Measurements from ENCODE around the gene RNU1-4. TPM values are rescaled to one million over a fixed set of nuclear protein-coding genes. Genes with fewer than 3 reads are reported as not detected.
"Not testable (repeated sequence)": the region's sequence is repeated elsewhere in the genome, so short reads cannot be mapped to it uniquely, and the experiment has no call there.

RNU1-4 gene
- total RNA-seq, 1 donor from 2014 or later, result under 0.01 TPM

DNA sequence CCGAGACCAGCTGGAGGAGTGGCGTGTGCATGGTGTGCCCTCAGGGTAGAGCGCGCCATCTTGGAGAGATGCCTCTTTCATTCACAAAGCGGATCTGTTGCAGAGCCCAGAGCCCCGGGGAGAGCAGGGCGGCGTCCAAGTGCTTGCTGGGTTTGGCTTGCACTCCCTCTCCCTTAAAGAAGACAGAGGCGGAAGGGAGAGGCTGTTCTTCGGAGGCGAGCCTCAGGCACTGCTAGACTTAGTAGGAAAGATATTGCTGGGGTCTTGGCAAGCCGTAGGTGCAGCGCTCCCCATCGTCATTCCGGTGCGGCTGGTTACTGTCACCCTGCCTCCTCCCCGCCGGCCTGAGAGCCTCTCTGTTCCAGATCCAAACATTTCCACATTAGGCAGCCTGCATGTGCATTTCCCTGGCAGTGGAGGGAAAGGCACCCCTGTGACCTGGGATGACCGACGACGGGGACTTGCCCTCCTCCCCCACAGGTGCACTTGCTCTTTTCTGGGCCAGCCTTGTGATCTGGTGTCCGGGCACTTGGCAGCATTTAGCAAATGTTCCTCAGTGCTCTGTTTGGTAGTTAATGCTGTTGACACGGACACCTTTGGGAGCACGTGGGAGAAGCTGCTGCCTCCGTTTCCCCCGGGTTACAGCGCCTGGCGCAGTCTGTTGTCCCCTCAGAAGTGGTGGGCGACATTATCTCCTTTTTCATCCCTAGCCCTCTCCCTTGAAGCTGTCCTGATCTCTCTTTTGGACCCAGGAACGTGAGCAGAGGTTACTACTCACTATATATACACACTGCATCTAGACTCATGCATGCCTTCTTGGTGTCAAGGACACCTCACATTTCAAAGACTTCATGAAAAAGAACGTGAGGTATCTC, 25.7 kb downstream of the RNU1-4 start:
- not testable (repeated sequence) for DNase-seq (ENCODE audit: low read depth in 2 of 2)

DNA sequence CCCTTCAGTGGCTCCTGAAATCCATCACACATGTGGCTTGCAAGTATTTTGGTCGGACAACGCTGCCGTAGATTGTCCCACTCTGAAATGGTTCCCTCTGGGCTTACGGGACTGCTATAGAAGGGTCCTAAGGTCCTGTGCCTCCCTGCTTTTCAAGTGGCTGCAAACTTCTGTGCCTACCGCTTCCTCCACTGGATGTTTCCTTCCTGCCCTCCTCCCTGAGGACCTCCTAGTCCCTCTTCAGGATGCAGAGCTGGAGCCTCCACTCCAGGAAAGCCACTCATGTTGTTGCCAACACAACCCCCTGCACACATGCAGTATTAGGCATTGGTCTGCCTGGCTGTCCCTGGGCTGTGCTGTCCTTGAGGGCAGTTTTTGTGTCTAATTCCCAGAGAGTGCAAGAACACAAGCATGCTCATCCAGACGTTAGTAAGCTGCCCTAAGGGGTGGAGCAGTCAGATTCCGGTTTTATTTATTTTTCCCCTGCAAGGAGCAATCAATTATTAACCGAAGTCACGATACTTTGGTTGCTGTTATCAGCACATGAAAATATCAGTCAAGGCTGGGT, 26.5 kb downstream of the RNU1-4 start:
- DNase-seq (ENCODE audit: low read depth in 2 of 2), result not testable (repeated sequence)

DNA sequence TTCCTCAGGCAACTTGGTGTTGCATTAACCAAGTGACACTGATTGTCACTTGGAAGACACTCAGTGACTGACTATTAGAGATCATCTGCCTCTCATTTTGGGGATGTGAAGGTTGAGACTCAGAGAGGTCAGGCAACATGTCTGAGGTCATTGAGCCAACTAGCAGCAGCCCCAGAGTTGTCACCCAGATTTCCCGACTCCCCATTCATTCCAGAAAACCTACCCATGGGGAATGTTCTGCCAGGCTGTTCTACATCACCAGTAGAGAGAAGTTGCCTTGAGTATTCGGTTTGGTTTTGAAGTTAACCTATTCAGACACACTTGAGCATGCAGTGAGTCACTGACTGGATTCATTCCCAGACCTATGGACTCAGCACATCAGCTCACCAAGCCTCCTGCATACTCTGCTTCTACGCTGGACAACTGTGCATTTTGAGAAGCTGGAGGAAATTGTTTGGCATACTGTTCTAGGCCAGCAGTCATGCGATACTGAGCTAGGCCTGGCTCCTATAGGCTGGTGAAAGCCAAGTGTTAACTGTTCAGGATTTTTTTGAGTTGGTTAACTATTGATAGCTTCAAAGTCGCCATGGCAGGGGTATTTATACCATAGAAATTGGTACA, 29.9 kb downstream of the RNU1-4 start:
- not testable (repeated sequence) for DNase-seq (ENCODE audit: low read depth in 2 of 2)

DNA sequence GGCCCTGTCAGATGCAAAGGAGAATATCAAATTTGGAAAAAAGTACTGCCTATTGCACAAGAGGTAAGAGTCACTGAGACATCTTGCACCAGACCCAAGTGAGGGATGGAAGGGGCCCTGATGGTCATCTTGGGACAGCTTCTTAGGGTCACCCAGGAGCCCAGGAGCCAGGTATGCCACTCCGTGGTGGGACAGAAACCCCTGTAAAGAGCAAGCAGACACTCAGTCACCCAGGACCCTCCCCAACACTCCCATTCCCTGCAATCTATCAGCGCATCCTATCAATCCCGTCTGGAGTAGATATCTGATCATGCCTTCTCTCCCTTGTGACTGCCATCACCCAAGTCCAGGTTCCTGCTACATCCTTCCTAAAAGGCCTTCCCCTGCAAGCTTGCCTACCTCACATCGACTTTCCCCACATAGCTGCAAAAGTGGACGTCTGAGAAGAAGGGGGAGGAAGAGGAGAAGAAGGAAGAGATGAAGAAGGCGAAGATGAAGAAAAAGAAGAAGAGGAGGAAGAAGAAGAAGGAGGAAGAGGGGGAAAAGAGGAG, 30.7 kb downstream of the RNU1-4 start:
- not testable (repeated sequence) for DNase-seq (ENCODE audit: low read depth in 2 of 2)

DNA sequence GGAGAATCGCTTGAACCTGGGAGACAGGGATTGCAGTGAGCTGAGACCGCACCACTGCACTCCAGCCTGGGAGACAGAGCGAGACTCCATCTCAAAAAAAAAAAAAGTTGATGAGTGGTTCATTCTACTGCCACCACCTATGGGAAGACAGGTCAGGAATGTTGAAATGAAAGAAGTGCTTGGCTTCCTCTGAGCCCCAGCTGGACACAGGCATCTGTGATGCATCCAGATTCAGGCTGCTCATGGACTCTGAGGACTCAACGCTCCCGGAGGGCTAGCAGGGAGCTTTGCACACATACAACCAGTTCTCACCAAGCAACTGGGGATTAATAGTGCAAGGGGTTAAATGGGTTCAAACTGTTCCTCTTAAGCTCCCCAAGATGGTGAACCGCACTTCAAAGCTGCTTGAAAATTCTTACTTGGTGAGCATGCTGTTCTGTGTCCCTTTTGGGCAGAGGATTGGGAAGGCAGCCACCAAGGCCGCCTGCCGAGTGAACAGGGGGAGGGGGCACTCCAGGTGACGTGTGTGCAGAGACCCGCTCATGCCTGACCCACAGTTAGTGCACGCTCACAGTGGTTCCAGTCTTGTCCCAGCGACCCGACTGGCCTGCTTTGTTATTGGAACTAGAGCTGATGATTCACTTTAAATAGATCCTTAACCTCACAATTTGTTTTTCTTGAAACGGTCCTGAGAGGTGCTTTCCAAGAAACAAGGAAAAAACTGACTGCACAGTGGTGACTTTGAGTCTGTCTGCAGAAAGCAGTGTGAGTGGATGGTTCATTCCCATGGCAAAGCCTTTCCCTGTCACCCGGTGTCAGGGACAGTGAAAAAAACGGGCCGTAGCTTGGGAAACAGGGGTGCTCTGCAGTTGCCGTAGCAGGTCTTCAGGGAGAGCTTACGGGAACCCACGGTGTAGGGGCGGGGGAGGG, 32.2 kb downstream of the RNU1-4 start:
- DNase-seq (ENCODE audit: low read depth in 2 of 2), result not testable (repeated sequence)

DNA sequence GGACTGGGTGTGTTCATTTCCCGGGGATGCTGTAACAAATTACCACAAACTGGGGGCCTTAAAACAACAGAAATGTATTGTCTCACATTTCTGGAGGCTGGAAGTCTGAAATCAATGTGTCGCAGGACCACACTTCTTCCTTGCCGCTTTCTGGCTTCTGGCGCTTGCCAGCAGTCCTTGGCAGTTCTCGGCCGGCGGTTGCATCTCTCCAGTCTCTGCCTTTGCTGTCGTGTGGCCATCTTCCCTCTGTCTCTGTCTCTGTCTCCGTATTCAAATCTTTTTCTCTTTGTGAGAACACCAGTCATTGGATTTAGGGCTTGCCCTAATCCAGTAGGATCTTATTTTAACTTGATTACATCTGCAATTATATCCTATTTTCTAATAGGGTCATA, 32.9 kb downstream of the RNU1-4 start:
- DNase-seq (ENCODE audit: low read depth in 2 of 2), result not testable (repeated sequence)

DNA sequence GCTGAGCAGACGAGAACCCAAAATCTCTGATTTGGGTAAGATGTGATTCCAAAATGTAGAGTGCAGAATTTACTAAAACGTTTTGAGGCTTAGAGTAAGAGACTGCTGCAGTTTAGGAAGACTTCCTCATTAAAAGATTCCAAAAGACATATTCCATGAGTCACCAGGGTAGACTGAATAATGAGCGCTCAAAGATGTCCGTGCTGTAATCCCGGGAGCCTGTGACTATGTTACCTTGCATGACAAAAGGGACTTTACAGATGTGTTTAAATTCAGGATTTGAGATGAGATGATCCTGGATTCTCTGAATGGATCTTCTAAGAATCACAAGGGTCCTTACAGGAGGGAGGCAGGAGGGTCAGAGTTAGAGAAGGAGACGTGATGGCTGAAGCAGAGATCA, 33.4 kb downstream of the RNU1-4 start:
- not testable (repeated sequence) for DNase-seq (ENCODE audit: low read depth in 2 of 2)

DNA sequence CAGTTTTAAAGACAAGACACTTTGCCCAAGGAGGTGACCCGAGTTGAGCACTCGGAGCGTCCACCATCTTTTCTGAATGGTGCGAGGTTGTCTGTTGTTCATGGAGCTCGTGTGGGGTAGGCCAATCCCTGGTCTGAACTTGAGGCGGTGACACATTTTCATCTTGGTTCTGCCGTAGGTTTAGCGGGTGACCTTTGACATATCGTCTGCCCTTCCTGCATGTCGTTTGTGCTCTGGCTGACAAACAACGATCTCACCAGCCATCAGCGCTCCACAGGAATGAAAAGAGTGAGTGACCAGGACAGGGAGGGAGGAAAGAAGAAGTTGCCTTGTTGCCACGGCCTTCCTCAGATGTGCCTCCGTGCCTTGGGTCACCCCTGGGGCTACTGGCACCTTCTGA, 34.5 kb downstream of the RNU1-4 start:
- DNase-seq (ENCODE audit: low read depth in 2 of 2), result not testable (repeated sequence)

DNA sequence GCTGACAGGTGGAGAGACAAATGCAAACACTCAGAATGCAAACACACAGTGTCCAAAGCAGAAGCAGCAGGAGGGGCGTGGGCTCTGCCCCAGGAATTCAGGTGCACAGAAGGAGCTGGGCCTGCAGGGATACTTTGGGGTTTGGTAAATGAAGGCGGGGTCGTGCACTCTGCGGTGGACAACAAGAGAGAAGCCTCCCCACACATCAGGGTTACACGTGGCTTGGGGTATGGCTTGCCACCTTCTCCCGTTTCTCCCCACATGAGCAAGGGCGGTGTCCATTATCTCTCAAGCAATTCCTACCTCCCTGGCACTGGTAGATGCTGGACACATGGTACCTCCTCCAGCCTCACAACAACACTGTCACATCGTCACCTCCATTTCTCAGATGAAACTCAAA, 35.0 kb downstream of the RNU1-4 start:
- DNase-seq (ENCODE audit: low read depth in 2 of 2), result not testable (repeated sequence)

DNA sequence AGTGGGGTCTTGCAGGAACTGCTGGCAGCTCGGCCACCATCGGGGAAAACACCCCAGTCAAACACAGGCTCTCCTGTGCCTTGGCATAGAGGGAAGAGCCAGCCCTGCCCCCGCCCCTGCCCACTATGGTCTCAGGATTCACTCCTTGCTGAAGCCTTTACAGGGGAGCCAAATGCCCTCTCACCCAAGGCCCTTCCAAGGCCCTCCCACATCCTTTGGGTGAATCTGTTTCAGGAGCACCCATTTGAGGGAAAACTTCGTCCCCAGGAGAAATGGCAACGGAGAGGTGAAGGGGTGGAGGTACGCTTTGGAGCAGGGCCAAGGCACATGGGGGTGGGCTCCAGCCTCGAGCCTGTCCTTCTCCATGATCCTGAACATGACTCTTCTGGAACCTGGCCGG, 35.9 kb downstream of the RNU1-4 start:
- not testable (repeated sequence) for DNase-seq (ENCODE audit: low read depth in 2 of 2)

DNA sequence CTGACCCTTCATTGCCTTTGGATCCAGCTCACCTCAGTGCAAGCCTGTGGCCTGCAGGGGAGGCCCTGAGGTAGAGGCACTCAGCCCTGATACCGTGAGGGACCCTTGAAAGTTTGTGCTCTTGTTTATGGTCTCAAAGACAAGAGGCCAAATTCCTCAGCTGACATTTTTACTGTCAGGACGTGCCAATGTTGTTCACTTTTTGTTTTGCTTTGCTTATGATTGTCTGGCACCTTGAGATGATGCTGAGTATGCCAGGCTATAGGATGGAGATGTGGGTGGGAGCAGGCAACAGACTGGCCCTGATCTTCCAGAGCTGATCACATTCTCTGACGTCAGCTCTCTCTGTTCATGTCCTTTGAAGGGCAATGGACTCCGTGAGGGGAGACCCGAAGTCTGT, 36.5 kb downstream of the RNU1-4 start:
- not testable (repeated sequence) for DNase-seq (ENCODE audit: low read depth in 2 of 2)

DNA sequence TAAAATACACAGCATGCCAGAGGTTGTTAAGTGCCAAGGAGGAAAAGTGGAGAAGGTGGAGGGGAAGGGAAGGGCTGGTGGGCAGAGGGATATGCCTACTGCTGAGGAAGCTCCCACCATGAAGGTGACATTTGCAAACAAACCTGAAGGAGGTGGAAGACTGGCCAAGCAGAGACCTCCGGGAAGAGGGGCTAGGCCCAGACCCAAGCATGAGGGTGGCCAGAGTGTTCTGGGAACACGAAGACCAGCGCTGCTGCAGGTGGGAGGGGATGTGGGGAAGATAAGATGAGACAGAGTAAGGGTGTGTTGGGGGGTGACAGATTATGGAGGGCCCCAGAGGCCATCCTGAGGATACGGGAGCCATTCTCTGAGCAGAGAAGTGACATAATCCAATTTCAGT, 37.5 kb downstream of the RNU1-4 start:
- not testable (repeated sequence) for DNase-seq (ENCODE audit: low read depth in 2 of 2)

DNA sequence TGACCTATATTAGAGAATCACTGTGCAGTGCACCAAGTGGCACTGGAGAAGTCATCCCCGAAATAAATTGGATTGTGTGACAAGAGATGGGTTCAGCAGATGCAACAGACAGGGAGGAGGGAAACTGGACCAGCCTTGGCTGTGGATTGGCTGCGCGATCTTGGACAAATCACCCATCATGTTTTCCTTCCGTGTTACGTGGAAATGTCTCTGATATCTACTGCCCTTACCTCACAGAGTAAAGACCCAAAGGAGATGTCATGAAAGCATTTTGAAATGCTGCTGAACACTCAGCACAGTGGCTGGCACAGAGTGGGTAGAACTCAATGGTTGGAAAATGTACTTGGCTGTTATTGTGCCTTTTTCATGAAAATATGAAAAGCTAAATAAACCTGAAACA, 39.2 kb downstream of the RNU1-4 start:
- not testable (repeated sequence) for DNase-seq (ENCODE audit: low read depth in 2 of 2)

DNA sequence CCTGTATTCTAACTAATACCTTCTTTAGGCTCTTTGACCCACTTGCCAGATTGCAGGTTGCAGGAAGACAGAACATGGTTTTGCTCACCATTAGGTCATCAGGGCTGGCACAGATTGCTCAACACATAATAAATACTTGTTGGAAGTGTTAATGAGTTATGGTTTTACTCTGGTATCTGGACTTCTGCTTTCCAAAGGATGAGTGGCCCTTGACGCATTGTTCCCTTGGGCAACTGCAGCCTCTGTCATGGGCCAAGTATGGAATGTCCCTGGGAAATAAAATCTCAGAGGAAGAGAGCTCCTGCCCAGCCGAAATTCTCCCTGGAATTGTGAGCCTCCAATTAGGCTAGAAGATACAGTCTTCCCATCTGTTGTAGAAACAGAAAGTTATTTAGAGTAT, 40.7 kb downstream of the RNU1-4 start:
- DNase-seq (ENCODE audit: low read depth in 2 of 2), result not testable (repeated sequence)

DNA sequence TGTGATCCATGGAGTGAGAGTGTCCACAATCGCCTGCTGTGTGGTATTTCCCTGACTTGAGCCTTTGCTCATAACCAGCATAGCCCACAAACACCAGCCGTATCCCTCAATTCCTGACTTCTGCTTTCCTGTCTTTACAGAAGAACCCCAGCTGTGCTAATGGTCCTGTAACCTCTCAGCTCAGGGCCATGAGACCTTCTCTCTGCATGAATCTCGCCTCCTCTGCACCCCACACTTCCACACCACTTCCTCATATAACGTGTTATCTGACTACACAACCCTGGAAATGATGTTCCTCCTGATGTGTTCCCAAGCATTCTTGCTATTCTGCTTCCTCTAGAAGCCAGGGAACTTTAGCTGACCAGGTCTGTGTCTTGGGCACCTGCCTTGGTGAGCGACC, 41.3 kb downstream of the RNU1-4 start:
- not testable (repeated sequence) for DNase-seq (ENCODE audit: low read depth in 2 of 2)

DNA sequence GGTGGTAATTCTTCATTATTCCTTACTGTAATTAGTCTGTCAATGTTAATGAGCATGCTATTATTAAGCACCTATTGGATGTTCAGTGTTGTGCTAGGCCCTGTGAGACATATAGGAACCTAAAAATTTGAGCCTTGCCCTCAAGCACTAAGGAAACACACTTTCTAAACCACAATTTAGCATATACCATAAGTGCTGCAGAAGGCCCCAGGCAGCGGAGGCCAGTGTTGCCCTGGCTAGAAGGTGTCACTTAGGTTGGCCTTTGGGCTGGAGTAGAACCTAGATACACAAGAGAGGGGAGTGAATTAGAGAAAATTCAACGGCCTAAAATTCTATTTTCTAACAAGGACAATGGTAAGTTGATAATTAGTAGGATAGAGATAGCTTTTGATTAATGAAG, 44.6 kb downstream of the RNU1-4 start:
- DNase-seq (ENCODE audit: low read depth in 2 of 2), result not testable (repeated sequence)

DNA sequence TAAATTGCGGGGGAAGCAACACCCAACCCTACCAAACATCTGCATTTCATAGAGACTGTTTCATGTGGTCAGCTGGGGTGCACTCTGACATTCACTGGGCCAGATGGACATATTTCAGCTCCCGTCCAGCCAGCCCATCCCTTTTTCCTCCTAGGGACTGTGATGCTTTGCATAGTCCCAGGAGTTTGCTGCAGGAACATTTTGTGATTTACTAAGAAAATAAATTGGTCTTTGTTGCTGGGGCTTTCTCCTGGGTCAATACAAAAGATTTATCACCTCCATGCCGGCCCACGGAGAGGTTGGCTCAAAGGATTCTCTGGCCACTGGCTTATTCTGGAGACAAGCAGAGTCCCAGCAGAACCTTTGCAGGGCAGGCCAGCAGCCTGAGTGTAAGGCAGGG, 46.0 kb downstream of the RNU1-4 start:
- DNase-seq (ENCODE audit: low read depth in 2 of 2), result not testable (repeated sequence)

DNA sequence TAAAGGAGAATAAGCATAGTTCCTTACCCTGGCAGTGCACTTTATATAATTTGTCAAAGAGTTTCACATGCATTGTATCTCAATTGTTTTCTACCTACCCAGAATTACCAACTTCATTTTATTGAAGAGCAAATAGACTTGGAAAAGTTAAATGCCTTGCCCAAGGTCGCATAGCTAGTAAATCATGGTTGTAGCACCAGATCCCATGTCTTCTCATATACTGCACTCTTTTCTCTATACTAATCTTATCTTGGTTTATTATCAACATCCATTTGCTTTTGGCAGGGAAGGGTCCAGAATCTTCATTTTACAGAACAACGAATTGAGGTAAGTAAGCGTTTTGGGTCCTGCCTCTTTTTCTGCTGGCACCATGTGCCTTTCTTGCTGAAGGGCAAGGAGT, 46.9 kb downstream of the RNU1-4 start:
- DNase-seq (ENCODE audit: low read depth in 2 of 2), result not testable (repeated sequence)

DNA sequence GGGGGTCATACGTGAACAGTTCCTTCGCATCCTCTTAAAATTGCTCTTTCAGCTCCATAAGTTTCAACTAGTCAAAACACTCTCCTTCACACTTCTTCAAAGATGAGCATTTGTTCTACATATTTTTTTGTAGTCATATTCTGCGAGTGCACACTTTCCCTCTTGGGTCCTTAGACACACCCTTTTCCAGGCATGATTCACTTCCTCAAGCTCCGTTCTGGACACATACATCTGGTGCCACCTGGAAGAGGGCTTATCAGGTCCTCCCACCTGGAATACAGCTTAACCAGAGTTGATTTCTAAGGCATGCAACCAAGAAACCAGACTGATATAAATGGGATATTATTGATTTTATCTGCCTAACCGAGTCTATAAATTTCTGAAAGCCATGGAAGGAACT, 47.4 kb downstream of the RNU1-4 start:
- not testable (repeated sequence) for DNase-seq (ENCODE audit: low read depth in 2 of 2)

All from dermis microvascular lymphatic vessel endothelial cell (primary cell).